GM21447 (cell line): ENCODE measurements around the gene FOCAD.

Source experiments
- ATAC-seq: cut with Tn5 transposase; IDR thresholded peaks from one replicate; pipeline ENCODE4 v1.9.1; 2021; ENCODE audit not compliant: unreplicated experiment

The FOCAD gene

GRCh38 chr9:20865347-20865746, 181.3 kb downstream of the FOCAD start:
- ATAC-seq: no peak

- ATAC-seq: no peak
Observed at GRCh38 chr9:20870115-20870514, 186.1 kb downstream of the FOCAD start.

GRCh38 chr9:20872340-20872977, 188.4 kb downstream of the FOCAD start:
- ATAC-seq: no peak

GRCh38 chr9:20873240-20873865, 189.3 kb downstream of the FOCAD start:
- ATAC-seq: no peak

- ATAC-seq: no peak
Observed at GRCh38 chr9:20880271-20880670, 196.2 kb downstream of the FOCAD start.

- no peak for ATAC-seq
Observed at GRCh38 chr9:20880675-20881074, 196.6 kb downstream of the FOCAD start.

- ATAC-seq: no peak
Observed at GRCh38 chr9:20884985-20885593, 201.0 kb downstream of the FOCAD start.

- no peak for ATAC-seq
Observed at GRCh38 chr9:20898885-20899554, 215.0 kb downstream of the FOCAD start.

- ATAC-seq: no peak
Observed at GRCh38 chr9:20903212-20903611, 219.2 kb downstream of the FOCAD start.

- ATAC-seq: no peak
Observed at GRCh38 chr9:20904995-20905394, 220.9 kb downstream of the FOCAD start.

- ATAC-seq: no peak
Observed at GRCh38 chr9:20906326-20906725, 222.3 kb downstream of the FOCAD start.

GRCh38 chr9:20908461-20908860, 224.4 kb downstream of the FOCAD start:
- no peak for ATAC-seq

GRCh38 chr9:20914556-20914955, 230.5 kb downstream of the FOCAD start:
- no peak for ATAC-seq

GRCh38 chr9:20921362-20921761, 237.3 kb downstream of the FOCAD start:
- no peak for ATAC-seq

GRCh38 chr9:20925256-20926045, 241.4 kb downstream of the FOCAD start:
- ATAC-seq: no peak

GRCh38 chr9:20929276-20929675, 245.2 kb downstream of the FOCAD start:
- no peak for ATAC-seq

- no peak for ATAC-seq
Observed at GRCh38 chr9:20930836-20931235, 246.8 kb downstream of the FOCAD start.

GRCh38 chr9:20940447-20941173, 256.6 kb downstream of the FOCAD start:
- ATAC-seq: peak; percentile 43

GRCh38 chr9:20941174-20941690, 257.2 kb downstream of the FOCAD start:
- peak; percentile 96 for ATAC-seq

GRCh38 chr9:20944507-20944906, 260.4 kb downstream of the FOCAD start:
- no peak for ATAC-seq
